Measurements from ENCODE around the gene KLK8. TPM values are rescaled to one million over a fixed set of nuclear protein-coding genes. Genes with fewer than 3 reads are reported as not detected.

Gene KLK8
- total RNA-seq, 2 donors from 2014 or later = not detected

DNA sequence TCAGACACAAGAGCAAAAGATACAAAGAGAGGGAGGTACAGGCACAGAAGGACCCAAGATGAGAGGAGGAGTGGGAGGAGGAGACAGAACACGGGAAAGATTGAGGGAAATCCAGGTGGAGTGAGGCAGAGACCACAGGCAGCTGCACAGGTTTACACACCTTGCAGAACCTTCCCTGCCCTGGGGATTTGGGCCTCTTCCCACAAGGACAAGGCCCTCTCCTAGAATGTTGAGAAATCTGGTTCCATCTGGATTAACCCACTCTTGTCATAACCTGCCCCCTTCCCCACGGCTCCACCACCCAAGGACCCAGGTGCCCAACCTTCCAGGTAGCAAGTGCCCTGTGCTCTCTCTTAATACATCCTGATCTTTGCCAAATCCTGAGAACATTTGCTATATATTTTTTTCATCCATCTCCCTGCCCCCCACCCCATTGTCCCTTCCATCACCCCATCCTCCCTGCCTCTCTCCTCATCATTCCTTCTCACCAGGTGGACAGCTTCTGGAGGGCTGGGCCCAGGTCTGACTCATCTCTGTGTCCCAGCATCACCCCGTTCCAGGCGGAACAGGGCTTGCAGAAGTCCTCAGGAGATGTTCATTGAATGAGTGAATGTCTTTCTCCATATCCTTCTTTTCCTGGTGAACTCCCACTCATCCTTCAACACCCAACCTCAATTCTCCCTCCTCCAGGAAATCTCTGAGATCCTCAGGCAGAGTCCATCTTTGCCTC lies 8.8 kb upstream of the KLK8 start:
- H3K27me3 Mint-ChIP-seq (ENCODE audit: low read depth) = peaks cover 30% of the 10 kb centered on the region
- DNase-seq (no peak), ATAC-seq (replicated peaks in 1 of 2) (no peak)
- no peak overlapping the region for H3K27ac Mint-ChIP-seq
- no peak overlapping the region for H3K4me3 Mint-ChIP-seq
- no peaks in the 10 kb centered on the region for H3K9me3 Mint-ChIP-seq
- H3K4me1 Mint-ChIP-seq (ENCODE audit: low read depth) = no peaks in the 10 kb centered on the region
- no peaks in the 10 kb centered on the region for H3K36me3 Mint-ChIP-seq (ENCODE audit: insufficient read depth in 2 of 2)

DNA sequence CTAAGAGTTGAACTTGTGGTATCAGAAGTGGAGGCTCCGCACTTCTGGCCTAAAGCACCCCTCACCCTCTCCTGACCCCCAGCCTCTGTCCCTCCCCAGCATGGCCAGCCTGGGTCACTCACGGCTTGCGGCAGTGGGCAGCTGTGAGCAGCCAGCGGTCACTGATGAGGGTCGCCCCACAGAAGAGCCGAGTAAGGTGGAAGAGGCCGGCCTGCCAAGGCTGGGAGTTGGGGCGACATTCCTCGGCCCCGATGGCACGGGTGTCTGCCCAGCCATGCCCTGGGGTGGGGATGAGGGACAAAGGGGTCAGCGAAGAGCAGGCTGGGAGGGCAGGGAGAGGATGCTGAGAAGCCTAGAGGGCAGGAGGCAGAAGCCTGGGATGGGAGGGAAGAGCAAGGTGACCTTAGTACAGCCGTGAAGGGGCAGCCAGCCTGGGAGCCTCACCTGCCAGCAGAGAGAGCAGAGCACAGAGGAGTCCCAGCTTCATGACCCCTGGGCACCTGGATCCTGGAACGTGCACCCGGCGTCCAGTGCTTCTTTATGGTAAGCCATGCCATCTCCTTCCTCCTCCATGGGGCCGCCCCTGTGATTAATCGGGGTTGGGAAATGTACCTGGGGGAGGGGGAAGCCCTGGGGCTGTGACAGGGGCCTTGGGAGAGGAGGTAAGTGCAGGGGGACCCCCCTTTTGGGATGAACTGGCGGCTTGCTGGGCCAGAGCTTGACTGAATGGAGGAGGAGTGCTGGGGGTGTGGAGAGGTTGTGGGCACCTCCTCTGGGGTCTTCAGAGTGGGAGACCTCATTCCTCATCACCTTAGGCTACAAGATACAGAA lies 7.9 kb upstream of the KLK8 start:
- Mint-ChIP-seq H3K9me3 (no peaks in the 10 kb centered on the region), H3K27ac (no peak overlapping the region), H3K4me3 (no peak overlapping the region), H3K27me3 (ENCODE audit: low read depth) (peaks cover 20% of the 10 kb centered on the region), H3K36me3 (ENCODE audit: insufficient read depth in 2 of 2) (no peaks in the 10 kb centered on the region), H3K4me1 (ENCODE audit: low read depth) (no peaks in the 10 kb centered on the region)
- no peak for ATAC-seq (replicated peaks in 1 of 2)
- no peak for DNase-seq

DNA sequence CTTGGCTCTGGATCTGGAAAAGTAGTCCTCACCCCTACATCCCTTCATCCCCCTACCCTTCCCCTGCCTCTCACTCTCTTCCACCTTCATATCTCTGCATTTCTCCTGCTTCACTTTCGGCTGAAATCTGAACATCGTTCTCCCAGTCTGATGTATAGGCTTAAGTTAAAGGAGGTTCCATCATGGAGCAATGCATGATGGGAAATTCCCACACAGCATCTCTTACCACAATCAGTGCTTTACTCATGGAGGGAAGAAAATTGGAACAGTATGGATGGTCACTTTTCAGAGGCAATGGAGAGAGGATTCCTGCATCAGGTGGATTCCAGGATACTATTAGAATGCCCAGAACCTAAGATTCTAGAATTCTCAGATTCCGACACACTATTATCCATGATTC lies 6.1 kb upstream of the KLK8 start:
- no peak for DNase-seq
- Mint-ChIP-seq H3K4me1 (ENCODE audit: low read depth) (no peaks in the 10 kb centered on the region), H3K27me3 (ENCODE audit: low read depth) (peaks cover 13% of the 10 kb centered on the region), H3K27ac (no peak overlapping the region), H3K4me3 (no peak overlapping the region), H3K36me3 (ENCODE audit: insufficient read depth in 2 of 2) (no peaks in the 10 kb centered on the region), H3K9me3 (no peaks in the 10 kb centered on the region)
- ATAC-seq (replicated peaks in 1 of 2) = no peak

DNA sequence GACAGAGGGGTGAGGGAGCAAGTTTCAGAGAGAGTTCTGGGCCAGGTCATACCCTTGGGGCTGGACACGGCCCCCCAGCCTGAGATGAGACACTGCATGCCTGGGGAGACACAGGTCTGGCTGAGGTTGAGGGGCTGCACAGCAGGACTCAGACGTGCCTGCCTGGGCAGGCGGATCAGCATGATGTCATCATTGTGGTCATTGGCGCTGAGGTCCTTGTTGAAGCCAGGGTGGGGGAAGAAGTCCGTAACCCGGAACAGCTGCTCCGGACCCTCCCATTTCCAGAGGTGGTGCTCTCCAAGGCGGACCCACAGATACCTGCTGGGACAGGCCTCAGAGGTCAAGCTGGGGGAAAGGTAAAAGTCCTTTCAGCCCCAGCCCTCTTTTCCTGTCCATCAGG lies 5.0 kb upstream of the KLK8 start:
- H3K27ac Mint-ChIP-seq = no peak overlapping the region
- H3K4me3 Mint-ChIP-seq = no peak overlapping the region
- peaks cover 24% of the 10 kb centered on the region for H3K27me3 Mint-ChIP-seq (ENCODE audit: low read depth)
- H3K9me3 Mint-ChIP-seq = no peaks in the 10 kb centered on the region
- H3K4me1 Mint-ChIP-seq (ENCODE audit: low read depth) = no peaks in the 10 kb centered on the region
- no peaks in the 10 kb centered on the region for H3K36me3 Mint-ChIP-seq (ENCODE audit: insufficient read depth in 2 of 2)
- ATAC-seq (replicated peaks in 1 of 2) (no peak), DNase-seq (no peak)

DNA sequence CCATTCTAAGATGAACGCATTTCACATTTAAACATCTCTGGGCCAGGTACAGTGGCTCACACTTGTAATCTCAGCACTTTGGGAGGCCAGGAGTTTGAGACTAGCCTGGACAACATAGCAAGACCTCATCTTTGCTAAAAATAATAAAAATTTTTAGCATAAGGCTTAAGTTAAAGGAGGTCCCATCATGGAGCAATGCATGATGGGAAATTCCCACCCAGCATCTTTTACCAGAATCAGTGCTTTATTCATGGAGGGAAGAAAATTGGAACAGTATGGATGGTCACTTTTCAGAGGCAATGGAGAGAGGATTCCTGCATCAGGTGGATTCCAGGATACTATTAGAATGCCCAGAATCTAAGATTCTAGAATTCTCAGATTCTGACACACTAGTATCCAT lies 3.8 kb upstream of the KLK8 start:
- no peaks in the 10 kb centered on the region for H3K36me3 Mint-ChIP-seq (ENCODE audit: insufficient read depth in 2 of 2)
- no peak overlapping the region for H3K4me3 Mint-ChIP-seq
- no peak for ATAC-seq (replicated peaks in 1 of 2)
- no peak for DNase-seq
- no peak overlapping the region for H3K27ac Mint-ChIP-seq
- H3K9me3 Mint-ChIP-seq = no peaks in the 10 kb centered on the region
- H3K27me3 Mint-ChIP-seq (ENCODE audit: low read depth) = peaks cover 18% of the 10 kb centered on the region
- H3K4me1 Mint-ChIP-seq (ENCODE audit: low read depth) = no peaks in the 10 kb centered on the region

DNA sequence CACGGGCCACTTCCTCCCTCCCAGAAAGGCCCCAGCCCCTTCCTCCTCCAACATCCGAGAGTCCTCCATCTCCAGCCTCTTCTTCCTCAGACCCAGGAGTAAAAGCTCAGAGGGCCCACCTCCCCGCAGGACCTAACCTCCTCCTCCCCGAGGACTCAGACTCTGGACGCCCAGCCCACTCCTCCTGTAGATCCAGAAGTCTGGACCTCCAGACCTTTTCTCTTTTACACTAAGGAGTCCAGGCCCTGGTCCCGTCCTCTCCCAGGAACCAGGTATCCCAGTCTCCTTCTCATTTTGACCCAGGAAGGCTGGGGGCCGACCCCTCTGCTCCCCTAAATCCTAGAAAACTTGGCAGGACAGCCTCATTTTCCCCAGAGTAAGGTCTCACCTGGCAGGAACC lies 1.9 kb upstream of the KLK8 start:
- DNase-seq (no peak), ATAC-seq (replicated peaks in 1 of 2) (no peak)
- Mint-ChIP-seq H3K4me1 (ENCODE audit: low read depth) (no peaks in the 10 kb centered on the region), H3K27ac (no peak overlapping the region), H3K27me3 (ENCODE audit: low read depth) (peaks cover 23% of the 10 kb centered on the region), H3K9me3 (no peaks in the 10 kb centered on the region), H3K4me3 (no peak overlapping the region), H3K36me3 (ENCODE audit: insufficient read depth in 2 of 2) (no peaks in the 10 kb centered on the region)

DNA sequence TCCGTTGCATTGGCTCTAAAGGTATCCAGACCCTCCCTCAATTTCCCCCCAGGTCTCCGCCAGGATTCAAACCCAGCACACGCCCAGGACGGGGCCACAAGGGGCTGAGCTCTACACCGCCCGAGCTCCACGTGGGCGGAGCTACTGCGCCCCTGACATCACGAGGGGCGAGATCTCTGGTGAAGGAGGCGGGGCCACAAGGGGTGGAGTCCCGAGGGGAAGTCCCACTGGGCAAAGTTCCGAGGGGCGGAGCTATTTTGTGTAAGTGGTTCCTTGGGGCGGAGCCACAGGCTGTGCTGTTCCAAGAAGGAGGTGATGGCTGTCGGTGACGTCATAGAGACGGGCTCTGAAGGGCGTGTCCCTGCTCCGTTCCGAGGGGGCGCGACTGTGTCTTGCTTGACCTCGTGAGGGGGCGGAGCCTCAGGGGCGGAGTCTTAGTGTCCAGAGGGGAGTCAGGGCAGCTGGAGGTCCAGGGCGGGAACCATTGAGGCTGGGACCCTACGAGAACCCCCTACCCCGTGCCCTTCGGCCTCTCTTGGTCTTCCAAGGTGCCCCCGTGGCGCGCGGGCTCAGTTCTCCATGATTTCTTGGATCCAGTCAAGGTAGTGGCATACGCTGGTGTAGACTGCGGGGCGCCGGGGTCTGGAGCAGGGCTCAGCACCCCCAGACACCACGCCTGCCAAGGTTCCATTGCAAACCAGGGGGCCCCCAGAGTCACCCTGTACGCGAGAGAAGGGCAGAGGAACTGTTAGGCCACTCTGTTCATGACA lies 1.3 kb upstream of the KLK8 start:
- no peak overlapping the region for H3K27ac Mint-ChIP-seq
- H3K4me3 Mint-ChIP-seq = peak overlapping the region in 1 of 2 donors; percentile 42
- peaks cover 28% of the 10 kb centered on the region for H3K27me3 Mint-ChIP-seq (ENCODE audit: low read depth)
- ATAC-seq (replicated peaks in 1 of 2) = peak; percentile 31 to 35
- H3K4me1 Mint-ChIP-seq (ENCODE audit: low read depth) = no peaks in the 10 kb centered on the region
- H3K9me3 Mint-ChIP-seq = no peaks in the 10 kb centered on the region
- no peaks in the 10 kb centered on the region for H3K36me3 Mint-ChIP-seq (ENCODE audit: insufficient read depth in 2 of 2)
- DNase-seq = peak; percentile 22

DNA sequence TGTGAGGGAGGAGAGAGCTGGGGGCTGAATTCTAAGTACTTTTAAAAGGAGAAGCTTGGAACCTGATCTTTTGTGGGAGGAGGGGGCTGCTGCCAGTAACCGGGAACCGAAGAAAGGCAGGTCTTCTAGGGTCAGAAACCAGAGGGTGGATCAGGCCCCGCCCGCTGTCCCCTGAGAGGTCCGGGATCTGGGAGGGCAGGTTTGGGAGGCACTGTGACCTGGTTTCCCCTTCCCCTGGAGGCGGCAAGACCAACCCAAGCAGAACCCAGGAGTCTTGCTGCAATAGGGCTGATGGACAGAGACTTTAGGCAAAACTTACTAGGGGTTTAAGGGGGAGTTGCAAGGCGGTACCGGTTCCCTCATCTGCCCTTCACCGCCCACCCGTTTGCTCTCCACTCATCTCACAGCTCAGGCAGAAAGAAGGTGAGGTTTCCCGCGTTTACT lies 707 bp upstream of the KLK8 start:
- peaks cover 28% of the 10 kb centered on the region for H3K27me3 Mint-ChIP-seq (ENCODE audit: low read depth)
- H3K27ac Mint-ChIP-seq = no peak overlapping the region
- no peak for DNase-seq
- H3K4me1 Mint-ChIP-seq (ENCODE audit: low read depth) = no peaks in the 10 kb centered on the region
- peak overlapping the region in 1 of 2 donors; percentile 42 for H3K4me3 Mint-ChIP-seq
- H3K36me3 Mint-ChIP-seq (ENCODE audit: insufficient read depth in 2 of 2) = no peaks in the 10 kb centered on the region
- no peaks in the 10 kb centered on the region for H3K9me3 Mint-ChIP-seq
- ATAC-seq (replicated peaks in 1 of 2) = no peak

DNA sequence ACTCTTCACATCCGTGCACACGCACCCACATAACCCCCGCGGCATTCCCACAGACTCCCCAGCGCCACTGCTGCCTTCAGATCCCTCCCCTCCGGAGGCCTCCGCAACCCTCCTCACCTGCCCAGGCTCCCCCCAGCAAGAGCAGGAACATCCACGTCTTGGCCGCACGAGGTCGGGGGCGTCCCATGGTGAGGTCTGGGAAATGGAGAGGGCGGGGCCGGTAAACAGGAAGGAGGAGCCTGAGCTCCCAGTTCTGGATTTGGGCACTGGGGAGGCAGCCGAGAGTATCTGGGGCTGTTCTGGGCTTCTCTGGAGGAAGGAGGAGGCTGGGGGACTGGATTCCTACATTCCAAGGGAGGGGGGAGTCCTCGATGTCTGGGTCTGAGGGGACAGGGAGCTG lies 423 bp downstream of the KLK8 start:
- Mint-ChIP-seq H3K9me3 (no peaks in the 10 kb centered on the region), H3K27ac (no peak overlapping the region), H3K36me3 (ENCODE audit: insufficient read depth in 2 of 2) (no peaks in the 10 kb centered on the region), H3K27me3 (ENCODE audit: low read depth) (peaks cover 28% of the 10 kb centered on the region), H3K4me1 (ENCODE audit: low read depth) (no peaks in the 10 kb centered on the region), H3K4me3 (no peak overlapping the region)
- no peak for ATAC-seq (replicated peaks in 1 of 2)
- DNase-seq = no peak

DNA sequence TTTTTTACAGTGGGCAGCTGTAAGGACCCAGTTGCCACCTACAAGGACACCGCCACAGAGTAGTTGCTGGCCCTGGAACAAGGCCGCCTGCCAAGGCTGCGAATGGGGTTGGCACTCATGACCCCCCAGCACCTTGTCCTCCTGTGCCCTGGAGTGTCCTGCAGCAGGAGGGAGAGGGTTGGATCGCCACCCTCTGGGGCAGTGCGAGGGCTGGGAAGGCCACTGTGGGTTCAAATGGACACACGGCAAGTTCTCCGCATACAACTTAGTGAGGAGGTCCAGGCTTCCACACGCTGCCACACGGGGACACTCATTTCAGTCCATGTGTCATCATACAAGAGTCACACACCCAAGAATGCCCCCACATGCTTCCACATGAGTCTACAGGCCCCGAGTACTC lies 978 bp downstream of the KLK8 start:
- no peak overlapping the region for H3K27ac Mint-ChIP-seq
- ATAC-seq (replicated peaks in 1 of 2) (no peak), DNase-seq (no peak)
- no peaks in the 10 kb centered on the region for H3K36me3 Mint-ChIP-seq (ENCODE audit: insufficient read depth in 2 of 2)
- no peak overlapping the region for H3K4me3 Mint-ChIP-seq
- peaks cover 28% of the 10 kb centered on the region for H3K27me3 Mint-ChIP-seq (ENCODE audit: low read depth)
- no peaks in the 10 kb centered on the region for H3K4me1 Mint-ChIP-seq (ENCODE audit: low read depth)
- no peaks in the 10 kb centered on the region for H3K9me3 Mint-ChIP-seq

DNA sequence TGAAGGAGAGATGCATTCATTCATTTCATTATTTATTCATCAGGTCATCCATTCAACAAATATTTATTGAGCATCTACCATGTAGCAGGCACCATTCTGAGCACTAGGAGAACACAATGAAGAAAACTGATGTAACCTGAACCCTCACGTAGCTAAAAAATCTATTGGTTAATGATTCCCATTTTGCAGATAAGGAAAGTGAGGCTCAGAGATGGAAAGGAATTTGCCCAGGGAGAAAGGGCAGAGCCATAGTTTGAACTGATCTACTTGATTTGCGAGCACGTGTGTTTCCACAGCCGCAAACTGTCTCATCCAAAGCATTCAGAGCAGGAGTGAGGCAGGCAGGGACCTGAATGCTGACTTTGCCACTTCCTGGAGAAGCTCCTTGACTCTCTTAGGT lies 2.7 kb downstream of the KLK8 start:
- Mint-ChIP-seq H3K9me3 (no peaks in the 10 kb centered on the region), H3K36me3 (ENCODE audit: insufficient read depth in 2 of 2) (no peaks in the 10 kb centered on the region), H3K4me1 (ENCODE audit: low read depth) (no peaks in the 10 kb centered on the region), H3K27ac (no peak overlapping the region), H3K4me3 (no peak overlapping the region), H3K27me3 (ENCODE audit: low read depth) (peaks cover 28% of the 10 kb centered on the region)
- no peak for DNase-seq
- no peak for ATAC-seq (replicated peaks in 1 of 2)

DNA sequence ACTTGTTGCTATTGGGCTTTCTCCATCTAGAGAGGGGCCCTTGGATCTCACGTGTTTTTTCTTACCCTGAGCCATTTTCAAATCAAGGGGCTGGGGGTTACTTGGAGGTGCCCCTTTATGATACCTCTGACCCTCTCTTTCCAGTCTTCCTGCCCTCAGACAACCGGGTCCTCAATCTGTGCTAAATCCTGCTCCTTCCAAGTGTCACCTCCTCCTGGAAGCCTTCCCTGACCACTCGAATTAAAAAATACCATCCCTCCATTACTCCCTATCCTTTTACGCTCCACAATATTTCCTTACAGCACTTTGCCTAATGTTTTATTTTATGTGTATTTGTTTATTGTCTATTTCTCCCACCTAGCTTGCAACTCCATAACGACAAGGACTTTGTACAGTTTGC lies 3.3 kb downstream of the KLK8 start:
- no peaks in the 10 kb centered on the region for H3K4me1 Mint-ChIP-seq (ENCODE audit: low read depth)
- DNase-seq (no peak), ATAC-seq (replicated peaks in 1 of 2) (no peak)
- no peak overlapping the region for H3K4me3 Mint-ChIP-seq
- no peaks in the 10 kb centered on the region for H3K36me3 Mint-ChIP-seq (ENCODE audit: insufficient read depth in 2 of 2)
- peaks cover 28% of the 10 kb centered on the region for H3K27me3 Mint-ChIP-seq (ENCODE audit: low read depth)
- no peaks in the 10 kb centered on the region for H3K9me3 Mint-ChIP-seq
- no peak overlapping the region for H3K27ac Mint-ChIP-seq

DNA sequence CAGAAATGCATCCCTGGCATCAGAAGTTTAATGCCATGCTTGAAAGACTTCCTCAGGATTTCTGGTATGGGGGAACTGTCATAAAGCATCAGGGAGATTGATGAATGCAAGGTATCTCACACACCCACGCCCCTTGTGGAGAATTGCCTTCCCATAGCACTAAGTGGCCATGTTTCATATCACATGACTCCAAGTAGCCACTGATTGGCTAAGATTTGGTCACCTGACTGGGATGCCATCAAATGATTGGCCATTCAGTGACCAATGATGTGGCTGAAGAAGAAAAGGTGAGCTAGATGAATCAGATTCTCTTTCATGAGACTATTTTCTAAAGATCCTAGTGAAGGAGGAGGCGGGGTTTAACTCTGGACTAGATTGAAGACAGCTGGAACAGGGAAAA lies 7.3 kb downstream of the KLK8 start:
- Mint-ChIP-seq H3K4me1 (ENCODE audit: low read depth) (no peaks in the 10 kb centered on the region), H3K27ac (no peak overlapping the region), H3K27me3 (ENCODE audit: low read depth) (peaks cover 24% of the 10 kb centered on the region), H3K36me3 (ENCODE audit: insufficient read depth in 2 of 2) (no peaks in the 10 kb centered on the region), H3K4me3 (no peak overlapping the region), H3K9me3 (peaks cover 0 to 1% of the 10 kb centered on the region in 2 donors)
- ATAC-seq (replicated peaks in 1 of 2) (no peak), DNase-seq (no peak)
